GM12865 (cell line): Measurements from ENCODE around the gene ADI1.

ENCODE experiments used
- DNase-seq: peaks from one replicate; pipeline ENCODE4 v3.0.0; 2010; ENCODE audit warnings: low read depth
- H3K4me3 ChIP-seq: 2 replicates; pipeline ENCODE4 v1.5.1; 2011; ENCODE audit warnings: mild to moderate bottlenecking, low read depth, low read length, control low read depth
- TF ChIP-seq, protein P1 (sequence below): IDR thresholded peaks from 2 replicates; pipeline ENCODE4 v1.5.1; 2011; ENCODE audit warnings: low read length, control low read depth, low read depth, inconsistent platforms; ENCODE audit not compliant: insufficient read depth; ENCODE audit errors: missing control alignments

Gene ADI1

DNA sequence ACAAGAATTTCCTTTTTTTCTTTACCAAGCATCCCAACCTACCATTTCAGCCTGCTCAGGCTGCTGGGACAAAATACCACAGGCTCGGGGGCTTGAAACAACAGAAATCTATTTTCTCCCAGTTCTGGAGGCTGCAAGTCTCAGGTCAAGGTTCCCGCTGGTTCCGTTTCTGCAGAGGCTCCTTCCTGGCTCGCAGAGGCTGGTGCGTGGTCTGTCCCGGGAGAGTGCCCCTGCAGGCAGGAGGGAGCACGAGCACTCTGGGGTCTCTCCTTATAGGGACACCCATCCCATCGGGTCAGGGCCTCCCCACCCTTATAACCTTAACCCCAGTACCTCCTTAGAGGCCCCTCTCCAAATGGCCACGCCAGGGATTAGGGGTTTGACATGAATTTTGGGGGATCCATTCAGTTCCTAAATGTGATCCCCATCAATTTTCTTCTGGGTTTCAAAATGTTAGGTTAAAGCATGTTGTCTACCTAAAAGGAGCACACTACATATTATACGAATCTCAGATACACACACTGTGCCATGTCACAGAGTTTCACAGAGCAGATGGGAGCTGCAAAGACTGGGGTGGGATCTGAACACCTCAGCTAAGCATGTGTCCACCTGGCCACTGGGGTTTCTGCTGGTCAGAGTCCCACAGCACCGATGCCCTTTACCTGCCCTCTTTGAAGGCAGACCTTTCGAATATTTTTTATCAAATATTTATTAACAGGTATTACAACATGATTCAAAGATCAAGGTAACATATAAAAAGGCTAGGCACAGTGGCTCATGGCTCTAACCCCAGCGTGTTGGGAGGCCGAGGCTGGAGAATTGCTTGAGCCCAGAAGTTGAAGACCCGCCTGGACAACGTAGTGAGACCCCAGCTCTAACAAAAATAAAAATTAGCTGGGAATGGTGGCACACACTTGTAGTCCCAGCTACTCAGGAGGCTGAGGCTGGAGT, 17.6 kb upstream of the ADI1 start:
- DNase-seq, result peak; percentile 59
- peak overlapping the region; percentile 53 for H3K4me3 ChIP-seq
- TF ChIP-seq, protein P1, sequence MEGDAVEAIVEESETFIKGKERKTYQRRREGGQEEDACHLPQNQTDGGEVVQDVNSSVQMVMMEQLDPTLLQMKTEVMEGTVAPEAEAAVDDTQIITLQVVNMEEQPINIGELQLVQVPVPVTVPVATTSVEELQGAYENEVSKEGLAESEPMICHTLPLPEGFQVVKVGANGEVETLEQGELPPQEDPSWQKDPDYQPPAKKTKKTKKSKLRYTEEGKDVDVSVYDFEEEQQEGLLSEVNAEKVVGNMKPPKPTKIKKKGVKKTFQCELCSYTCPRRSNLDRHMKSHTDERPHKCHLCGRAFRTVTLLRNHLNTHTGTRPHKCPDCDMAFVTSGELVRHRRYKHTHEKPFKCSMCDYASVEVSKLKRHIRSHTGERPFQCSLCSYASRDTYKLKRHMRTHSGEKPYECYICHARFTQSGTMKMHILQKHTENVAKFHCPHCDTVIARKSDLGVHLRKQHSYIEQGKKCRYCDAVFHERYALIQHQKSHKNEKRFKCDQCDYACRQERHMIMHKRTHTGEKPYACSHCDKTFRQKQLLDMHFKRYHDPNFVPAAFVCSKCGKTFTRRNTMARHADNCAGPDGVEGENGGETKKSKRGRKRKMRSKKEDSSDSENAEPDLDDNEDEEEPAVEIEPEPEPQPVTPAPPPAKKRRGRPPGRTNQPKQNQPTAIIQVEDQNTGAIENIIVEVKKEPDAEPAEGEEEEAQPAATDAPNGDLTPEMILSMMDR, result peak; percentile 47

GRCh38 chr2:3535794-3536681, 16.7 kb upstream of the ADI1 start:
- peak; percentile 48 for DNase-seq
- H3K4me3 ChIP-seq, result peak overlapping the region; percentile 53
- TF ChIP-seq, protein P1, result no peak

GRCh38 chr2:3535467-3535793, 16.1 kb upstream of the ADI1 start:
- H3K4me3 ChIP-seq, result peak overlapping the region; percentile 53; the same call in 1 of the 2 replicates
- TF ChIP-seq, protein P1, result no peak
- no peak for DNase-seq

DNA sequence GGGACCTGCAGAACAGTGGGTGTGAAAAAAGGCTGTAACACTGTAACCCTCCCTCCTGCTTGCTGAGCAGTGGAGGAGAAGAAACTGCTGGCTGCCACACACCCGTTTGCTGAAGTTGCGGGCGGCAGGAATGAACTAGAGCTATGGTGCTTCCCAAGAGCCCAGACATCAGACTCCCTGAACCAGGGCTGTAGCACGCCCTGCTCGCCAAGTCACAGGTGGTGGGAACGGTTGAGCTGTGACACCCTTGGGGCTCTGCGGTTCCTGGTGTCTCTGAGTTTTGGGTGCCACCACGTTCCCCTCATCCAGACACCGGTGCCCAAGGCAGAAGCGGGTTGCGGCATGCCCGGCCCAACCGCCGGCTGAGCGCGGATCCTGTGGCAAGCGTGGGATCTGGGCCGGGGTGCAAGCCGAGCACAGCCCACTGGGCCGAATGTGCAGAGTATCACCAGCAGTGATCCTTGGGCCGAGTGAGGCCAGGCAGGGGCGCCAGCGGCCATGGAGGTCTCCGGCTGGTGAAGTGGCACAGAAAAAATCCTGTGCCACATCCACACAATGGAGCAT, 15.0 kb upstream of the ADI1 start:
- no peak overlapping the region for H3K4me3 ChIP-seq
- TF ChIP-seq, protein P1, result no peak
- DNase-seq, result no peak

- TF ChIP-seq, protein P1, result no peak
These were observed 14.5 kb upstream of the ADI1 start for GRCh38 chr2:3533836-3534235.

DNA sequence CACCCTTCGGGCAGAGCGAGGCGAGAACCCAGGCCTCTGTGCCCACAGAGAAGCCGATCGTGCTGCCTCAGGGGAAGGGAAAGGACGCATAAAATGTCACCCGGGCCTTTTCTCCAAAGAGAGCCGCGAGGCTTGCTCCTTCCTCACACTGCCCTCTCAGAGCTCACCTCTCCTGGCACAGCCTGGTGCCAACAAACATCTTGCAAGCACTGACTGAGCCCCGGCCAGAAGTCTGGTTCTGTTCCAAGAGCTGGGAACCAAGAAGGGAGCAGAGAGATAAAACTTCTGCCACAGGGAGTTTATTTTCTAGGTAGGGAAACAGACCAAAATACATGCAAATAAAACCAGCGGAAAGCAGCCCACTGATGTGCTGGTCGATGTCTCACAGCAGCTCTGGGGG, 13.6 kb upstream of the ADI1 start:
- TF ChIP-seq, protein P1, result no peak
- no peak overlapping the region for H3K4me3 ChIP-seq
- no peak for DNase-seq

More at GRCh38 chr2:3533836-3534235, 14.5 kb upstream of the ADI1 start:
- H3K4me3 ChIP-seq, result no peak overlapping the region
- no peak for DNase-seq
